ENCODE measurements around the gene SPINK5.
"Not testable (repeated sequence)": the region's sequence is repeated elsewhere in the genome, so short reads cannot be mapped to it uniquely, and the experiment has no call there.

DNA sequence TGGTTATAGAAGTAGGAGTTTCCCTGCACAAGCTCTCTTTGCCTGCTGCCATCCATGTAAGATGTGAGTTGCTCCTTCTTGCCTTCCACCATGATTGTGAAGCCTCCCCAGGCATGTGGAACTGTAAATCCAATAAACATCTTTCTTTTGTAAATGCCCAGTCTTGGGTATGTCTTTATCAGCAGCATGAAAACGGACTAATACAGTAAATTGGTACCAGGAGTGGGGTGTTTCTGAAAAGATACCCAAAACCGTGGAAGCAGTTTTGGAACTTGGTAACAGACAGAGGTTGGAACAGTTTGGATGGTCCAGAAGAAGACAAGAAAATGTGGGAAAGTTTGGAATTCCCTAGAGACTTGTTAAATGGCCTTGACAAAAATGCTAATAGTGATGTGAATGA is 8.6 kb upstream of the SPINK5 start:
- TF ChIP-seq, protein P1, sequence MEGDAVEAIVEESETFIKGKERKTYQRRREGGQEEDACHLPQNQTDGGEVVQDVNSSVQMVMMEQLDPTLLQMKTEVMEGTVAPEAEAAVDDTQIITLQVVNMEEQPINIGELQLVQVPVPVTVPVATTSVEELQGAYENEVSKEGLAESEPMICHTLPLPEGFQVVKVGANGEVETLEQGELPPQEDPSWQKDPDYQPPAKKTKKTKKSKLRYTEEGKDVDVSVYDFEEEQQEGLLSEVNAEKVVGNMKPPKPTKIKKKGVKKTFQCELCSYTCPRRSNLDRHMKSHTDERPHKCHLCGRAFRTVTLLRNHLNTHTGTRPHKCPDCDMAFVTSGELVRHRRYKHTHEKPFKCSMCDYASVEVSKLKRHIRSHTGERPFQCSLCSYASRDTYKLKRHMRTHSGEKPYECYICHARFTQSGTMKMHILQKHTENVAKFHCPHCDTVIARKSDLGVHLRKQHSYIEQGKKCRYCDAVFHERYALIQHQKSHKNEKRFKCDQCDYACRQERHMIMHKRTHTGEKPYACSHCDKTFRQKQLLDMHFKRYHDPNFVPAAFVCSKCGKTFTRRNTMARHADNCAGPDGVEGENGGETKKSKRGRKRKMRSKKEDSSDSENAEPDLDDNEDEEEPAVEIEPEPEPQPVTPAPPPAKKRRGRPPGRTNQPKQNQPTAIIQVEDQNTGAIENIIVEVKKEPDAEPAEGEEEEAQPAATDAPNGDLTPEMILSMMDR (IDR thresholded peaks at IDR 0.05), result not testable (repeated sequence)
- TF ChIP-seq POLR2A (IDR thresholded peaks at IDR 0.05), result not testable (repeated sequence)
